Muscle of arm (tissue), 12 donors: ENCODE results near the gene AP5S1. TPM values are rescaled to one million over a fixed set of nuclear protein-coding genes. Genes with fewer than 3 reads are reported as not detected.
A peak's percentile ranks its signal among the peaks of the same experiment; 100 is the strongest.
"Not testable (repeated sequence)": the region's sequence is repeated elsewhere in the genome, so short reads cannot be mapped to it uniquely, and the experiment has no call there.

Experiments used
- DNase-seq: peaks from one replicate; pipeline ENCODE4 v3.0.0-alpha.2; 2013
- polyA plus RNA-seq, 12 donors: library from polyadenylated mRNA; unstranded; fragments of 120-200 nt; gene quantifications; one replicate each; pipeline ENCODE4 v1.2.1, GENCODE V29; 2013; ENCODE audit not compliant: insufficient read length in 12 of 12

The AP5S1 gene
- polyA plus RNA-seq, 12 donors = 6.7 to 16.2 (median 8.4) TPM; not detected in 1

DNA sequence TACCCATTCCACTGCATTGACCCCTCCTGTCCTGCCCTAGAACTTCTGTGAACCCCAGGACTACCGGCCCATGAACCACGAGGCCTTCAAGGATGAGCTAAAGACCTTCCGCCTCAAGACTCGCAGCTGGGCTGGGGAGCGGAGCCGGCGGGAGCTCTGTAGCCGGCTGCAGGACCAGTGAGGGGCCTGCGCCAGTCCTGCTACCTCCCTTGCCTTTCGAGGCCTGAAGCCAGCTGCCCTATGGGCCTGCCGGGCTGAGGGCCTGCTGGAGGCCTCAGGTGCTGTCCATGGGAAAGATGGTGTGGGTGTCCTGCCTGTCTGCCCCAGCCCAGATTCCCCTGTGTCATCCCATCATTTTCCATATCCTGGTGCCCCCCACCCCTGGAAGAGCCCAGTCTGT, 15.6 kb upstream of the AP5S1 start:
- DNase-seq = no peak

DNA sequence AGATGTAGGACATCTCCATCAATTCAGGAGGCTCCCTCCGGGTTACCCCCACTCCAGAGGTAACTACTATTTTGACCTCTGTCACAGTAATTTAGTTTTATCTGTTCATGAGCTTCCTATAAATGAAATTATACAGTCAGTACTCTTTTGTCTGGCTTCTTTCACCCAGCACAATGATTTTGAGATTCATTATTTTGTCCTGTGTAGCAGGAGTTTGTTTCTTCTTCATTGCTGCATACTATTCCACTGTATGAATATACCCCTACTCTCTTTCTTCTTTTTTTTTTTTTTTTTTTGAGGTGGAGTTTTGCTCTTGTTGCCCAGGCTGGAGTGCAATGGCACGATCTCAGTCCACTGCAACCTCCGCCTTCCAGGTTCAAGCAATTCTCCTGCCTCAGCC, 11.8 kb upstream of the AP5S1 start:
- no peak for DNase-seq

DNA sequence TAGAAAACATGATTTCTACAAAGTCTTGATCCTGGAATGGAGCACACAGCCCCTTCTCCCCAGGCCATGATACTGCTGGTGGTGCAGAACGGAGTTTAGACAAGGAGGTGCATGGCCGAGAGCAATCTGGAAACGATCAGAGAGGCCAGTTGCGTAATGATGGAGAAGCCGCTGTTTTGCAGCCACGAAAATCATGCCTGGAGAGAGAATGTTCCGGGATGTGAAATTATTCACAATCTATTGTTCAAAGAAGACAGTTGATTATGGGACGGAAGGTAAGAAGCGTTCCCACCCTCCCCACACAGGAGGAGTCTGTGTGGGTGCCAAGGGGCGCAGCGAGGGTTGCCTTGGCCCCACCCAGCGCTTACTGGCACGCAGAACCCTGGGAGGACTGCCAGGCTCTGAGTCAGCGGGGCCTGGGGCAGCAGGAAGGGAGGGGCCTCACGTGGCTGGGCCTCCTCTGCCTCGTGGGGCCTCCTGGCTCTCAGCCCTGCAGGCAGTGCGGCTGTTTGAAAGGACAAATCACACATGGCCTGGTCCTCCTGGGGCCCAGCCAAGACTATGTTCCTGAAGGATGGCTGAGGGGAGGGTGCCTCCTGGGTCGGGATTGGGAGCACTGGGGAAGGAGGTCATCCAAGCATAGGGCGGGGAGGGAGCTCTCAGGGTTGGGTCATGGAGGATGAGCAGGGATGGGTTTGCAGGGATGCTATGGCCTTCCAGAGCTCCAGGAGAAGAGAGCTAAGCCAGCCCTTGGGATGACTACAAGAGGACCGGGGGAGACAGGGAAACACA, 8.7 kb upstream of the AP5S1 start:
- peak; percentile 99 for DNase-seq

DNA sequence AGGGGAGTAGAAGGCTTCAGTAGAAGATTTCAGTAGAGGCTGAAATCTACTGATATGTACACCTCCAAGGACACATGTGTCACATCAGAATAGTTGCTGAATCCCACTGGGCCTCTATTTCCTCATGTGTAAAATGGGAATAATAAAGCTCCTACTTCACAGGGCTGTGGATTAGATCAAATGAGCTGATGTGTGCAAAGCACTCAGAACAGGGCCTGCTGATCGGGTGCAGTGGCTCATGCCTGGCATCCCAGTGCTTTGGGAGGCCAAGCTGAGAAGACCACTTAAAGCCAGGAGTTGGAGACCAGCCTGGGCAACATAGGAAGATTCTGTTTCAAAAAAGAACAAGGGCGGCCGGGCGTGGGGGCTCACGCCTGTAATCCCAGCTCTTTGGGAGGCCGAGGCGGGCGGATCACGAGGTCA, 8.1 kb upstream of the AP5S1 start:
- DNase-seq = no peak

DNA sequence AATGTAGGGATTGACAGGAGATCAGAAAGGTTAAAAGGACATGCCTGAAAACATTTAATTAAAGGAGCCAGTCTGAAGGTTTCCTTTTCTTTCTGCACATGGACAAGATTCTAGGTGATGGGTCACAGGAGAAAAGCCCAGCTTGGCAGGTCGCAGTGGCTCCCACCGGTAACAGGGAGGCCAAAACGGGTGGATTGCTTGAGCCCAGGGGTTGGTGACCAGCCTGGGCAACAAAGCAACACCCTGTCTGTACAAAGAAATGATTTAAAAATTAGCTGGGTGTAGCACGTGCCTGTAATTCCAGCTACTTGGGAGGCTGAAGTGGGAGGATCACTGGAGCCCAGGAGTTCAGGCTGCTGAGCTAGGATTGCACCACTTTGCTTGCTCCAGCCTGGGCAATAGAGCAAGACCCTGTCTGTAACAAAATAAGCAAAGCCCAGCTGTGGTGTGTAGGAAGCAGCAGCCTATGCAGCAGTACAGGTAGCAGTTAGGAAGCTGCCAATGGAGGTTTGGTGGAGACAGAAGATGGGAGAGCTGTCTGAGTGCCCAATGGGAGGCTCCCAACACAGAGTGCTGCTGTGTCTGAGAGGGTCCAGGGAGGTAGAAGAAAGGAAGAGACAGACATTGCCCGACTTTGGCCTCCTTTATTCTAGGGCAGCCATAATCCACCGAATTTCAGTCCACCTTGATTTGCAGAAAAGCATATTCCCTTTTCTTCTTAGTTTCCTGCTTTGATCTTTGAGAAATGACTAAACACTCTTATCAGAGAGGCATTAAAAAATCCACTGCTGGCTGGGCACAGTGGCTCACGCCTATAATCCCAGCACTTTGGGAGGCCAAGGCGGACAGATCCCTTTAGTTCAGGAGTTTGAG, 7.1 kb upstream of the AP5S1 start:
- no peak for DNase-seq

DNA sequence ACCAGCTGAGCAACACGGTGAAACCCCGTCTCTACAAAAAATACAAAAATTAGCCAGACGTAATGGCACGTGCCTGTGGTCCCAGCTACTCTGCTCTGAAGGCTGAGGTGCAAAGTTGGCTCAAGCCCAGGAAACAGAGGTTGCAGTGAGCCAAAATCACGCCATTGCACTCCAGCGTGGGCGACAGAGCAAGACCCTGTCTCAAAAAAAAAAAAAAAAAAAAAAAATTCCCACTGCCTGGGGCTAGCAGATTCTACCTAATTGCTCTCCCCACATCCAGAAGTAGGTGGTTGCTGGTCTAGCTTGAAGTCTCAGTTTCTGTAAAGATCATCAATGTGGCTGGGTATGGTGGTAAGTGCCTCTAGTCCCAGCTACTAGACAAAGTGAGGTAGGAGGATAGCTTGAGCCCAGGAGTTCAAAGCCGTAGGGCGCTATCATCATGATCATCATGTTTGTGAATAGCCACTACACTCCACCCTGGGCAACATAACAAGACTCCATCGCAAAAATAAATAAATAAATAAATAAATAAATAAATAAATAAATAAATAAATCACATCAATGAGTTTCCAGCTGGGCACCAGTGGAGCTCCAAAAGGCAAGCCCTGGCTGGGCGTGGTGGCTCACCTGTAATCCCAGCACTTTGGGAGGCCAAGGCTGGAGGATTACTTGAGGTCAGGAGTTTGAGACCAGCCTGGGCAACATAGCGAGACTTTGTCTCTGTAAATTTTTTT, 6.3 kb upstream of the AP5S1 start:
- DNase-seq = no peak

DNA sequence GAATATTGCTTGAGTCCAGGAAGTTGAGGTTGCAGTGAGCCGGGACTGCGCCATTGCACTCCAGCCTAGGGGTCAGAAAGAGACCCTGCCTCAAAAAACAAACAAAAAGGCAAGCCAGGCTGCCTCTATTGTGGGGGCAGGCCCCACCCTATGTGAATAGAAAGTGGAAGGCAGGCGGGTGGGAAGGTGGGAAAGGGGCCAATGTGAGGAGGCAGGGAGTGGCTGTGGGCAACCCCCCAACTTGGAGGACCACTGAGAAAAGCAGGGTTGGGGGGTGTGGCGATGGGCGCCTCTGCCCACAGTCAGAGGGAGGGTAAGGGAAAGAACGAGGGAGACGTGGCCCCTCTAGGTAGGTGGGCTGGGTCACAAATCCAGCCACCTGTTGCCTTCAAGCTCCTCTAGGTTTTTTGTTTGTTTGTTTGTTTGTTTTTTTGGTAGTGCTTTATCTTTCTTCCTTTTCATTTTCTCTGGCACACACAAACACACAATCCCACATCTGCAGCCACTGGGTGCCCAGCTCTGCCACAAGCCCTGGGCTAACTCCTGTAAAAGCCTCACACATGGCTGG, 5.3 kb upstream of the AP5S1 start:
- no peak for DNase-seq

DNA sequence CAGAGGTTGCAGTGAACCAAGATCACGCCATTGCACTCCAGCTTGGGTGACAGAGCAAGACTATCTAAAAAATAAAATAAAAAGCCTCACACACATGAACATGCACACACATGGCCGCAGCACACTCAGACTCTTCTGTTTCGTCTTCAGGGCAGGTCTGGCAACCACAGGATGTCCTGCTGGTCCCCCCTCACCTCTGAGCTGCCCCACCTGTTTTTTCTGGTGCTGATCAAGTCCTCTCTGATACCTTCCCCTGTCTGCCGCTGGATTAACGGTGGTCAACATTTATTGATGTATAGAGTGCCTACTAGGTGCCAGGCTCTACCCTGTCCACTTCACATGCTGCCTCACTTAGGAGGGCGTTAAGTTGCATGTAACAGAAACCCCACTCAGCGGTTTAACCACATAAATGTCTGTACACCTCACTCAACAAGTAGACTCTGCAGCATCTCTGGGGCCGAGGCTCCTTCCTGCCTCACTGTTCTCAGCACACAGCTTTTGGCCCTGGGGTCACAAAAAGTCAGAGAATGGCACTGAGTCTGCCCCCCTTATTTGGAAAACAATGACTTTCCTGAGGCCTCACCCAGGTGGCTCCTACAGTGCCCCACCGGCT, 4.5 kb upstream of the AP5S1 start:
- no peak for DNase-seq

DNA sequence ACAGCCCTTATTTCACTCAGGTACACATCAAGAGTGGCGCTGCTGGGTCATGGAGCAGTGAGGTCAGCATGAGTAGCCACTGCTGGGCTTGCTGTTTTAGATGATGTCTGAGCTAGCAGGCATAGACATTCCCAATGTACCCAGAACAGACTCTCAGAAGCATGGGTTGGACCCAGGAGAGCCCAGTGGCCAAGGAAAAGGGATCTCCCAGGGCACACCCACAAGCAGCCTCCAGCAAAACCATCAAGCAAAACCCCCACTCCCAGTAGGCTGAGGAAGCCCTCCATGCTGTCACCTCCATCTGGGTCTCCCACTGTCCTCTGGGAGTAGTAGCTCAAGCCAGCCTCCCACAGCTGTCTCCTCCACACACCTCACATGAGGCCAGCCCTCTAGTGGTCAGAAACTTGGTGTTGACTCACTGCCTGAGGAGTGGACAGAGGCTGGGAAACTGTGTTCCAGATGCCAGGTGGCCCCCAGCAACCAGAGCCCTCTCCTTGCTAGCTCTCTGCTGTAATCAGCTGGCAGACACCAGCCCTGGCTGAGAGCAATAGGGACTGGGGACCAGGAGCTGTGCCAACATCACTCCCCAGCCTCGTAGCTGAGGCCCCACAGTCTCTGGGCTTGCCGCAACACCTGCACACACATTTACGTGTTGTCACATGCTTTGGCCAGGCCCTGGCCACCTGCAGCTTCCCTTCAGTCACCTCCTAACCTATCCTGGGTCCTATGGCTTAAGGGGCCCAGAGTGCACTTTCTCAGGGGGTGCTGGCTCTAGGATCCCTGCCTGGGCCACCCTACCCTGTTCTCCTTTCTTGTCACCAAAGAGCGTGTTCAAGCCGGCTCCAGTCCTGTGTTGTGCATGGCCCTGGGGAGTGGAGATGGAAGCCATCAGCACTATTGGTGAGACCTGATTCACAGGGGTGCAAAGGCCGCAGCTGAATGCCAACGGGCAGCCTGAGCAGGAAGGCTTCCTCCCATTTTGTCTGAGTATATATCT, 1.9 kb upstream of the AP5S1 start:
- DNase-seq = no peak

DNA sequence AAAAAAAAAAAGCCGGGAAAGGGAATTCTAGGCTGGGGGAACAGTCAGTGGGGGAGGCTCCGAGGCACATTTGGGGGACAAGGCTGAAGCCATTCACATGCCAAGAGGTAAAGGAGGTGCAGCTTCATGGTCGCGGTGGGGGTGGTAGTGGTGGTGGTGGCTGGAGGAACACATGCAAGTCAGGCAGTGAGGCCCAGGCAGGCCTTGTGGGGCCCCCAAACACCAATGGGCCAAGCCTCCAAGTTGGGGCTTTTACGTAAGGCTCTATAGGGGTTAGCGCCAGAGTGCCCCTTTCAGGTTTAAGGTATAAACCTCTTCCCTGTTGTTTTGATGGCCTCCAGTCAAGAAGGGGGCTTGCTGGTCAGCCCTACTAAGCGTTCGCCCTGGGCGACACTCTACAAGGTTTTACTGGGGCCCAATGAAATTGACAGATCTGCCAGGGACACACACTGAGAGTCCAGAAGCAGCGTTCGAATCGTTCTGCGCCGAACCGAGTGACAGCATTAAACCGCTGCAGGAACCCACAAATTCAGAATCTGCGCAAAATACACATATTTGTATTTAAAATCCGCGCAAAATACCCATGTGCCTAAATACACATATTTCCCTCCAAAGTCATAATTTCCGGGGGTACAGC, 818 bp upstream of the AP5S1 start:
- DNase-seq = no peak

DNA sequence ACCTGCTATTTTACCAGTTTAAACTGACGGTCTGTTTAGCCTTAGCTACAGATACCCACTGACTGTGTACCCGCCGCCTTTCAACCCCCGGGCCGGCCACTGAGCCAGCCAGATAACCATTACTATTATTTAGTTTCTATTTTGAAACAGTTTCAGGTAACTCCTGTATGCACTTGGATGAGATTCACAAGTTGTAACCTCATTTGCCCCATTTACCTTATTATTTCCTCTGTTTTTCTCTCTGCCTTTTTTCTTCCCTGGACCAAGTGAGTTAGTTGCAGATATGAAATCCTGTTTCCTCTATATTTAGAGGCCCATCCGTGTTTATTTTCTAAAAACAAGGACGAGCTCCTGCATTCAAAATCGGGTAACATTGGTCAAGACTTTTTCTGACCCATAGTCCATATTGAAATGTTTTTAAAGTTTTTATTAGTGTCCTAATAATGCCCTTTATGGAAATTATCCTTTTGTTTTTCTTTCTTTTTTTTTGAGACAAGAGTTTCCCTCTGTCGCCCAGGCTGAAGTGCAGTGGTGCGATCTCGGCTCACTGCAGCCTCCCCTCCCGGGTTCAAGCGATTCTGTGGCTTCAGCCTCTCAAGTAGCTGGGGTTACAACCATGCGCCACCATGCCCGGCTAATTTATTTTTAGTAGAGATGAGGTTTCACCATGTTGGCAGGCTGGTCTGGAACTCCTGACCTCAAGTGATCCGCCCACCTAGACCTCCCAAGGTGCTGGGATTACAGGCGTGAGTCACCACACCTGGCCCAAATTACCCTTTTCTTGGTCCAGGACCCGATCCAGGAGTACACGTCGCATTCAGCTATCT, 767 bp downstream of the AP5S1 start:
- no peak for DNase-seq

DNA sequence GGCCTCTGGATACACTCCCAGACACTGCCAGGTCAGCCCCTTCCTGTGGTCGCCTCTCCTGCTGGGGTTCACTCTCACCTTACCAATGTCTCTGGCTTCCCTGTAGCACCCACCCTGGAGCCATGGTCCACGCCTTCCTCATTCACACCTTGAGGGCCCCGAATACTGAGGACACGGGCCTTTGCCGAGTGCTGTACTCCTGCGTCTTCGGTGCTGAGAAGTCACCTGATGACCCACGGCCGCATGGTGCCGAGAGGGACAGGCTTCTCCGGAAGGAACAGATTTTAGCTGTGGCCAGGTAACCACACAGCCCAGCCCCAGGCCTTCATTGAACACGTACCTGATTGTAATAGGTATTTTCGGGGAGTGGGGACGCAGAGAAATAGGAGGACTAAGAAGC, 1.6 kb downstream of the AP5S1 start:
- DNase-seq = no peak

DNA sequence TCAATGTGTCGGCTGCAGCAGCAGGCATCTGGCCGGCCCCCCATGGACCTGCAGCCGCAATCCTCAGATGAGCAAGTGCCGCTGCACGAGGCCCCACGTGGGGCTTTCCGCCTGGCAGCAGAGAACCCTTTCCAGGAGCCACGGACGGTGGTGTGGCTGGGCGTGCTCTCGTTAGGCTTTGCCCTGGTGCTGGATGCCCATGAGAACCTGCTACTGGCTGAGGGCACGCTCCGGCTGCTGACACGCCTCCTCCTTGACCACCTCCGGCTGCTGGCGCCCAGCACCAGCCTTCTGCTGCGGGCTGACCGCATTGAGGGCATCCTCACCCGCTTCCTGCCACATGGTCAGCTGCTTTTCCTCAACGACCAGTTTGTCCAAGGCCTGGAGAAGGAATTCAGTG, 3.5 kb downstream of the AP5S1 start:
- no peak for DNase-seq

DNA sequence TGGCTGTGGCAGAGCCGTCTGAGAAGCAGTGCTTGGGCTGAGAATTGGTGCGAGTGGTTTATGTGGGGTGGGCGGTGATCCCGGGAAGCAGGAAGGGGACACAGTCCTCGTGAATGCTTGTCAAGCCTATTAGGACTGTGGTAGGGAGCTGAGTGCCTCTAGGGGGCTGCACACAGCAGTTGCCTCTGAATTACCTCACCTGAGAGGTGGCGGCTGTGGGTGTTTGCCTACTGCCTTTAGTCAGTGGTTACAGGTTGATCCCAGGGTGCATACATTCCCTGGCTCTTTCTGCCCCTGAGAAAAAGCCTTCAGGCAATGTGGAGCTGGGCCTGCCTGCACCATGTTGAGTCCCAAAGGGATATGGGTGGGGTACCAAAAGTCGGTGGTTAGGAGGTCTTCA, 5.2 kb downstream of the AP5S1 start:
- DNase-seq = no peak

DNA sequence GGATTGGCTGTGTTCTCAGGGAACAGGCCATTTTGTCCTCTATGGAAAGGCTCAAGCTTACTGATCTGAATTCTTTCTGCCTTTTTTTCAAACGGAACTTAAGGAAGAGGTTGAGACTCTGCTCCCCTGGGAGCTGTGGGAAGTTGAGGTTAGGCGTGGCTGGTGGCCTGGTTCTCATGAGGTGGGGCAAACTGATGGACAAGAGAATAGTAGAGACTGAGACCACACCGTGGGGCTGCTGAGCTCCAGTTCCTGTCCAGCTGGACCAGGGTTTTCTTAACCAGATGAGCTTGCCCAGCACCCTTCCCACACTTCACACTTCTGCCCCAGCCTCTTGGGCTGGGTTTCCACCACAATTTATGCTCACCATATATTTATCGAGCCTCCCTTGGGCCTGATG, 6.1 kb downstream of the AP5S1 start:
- DNase-seq = no peak

DNA sequence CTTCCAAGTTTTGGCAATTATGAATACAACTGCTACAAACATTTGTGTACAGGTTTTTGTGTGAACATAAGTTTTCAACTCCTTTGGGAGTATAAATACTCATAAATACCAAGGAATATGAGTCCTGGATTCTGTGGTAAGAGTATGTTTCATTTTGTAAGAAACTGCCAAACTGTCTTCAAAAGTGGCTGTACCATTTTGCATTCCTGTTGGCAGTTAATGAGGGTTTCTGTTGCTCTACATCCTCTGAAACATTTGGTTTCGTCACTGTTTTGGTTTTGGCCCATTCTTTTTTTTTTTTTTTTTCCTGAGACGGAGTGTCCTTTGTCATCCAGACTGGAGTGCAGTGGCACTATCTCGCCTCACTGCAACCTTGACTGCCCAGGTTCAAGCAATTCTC, 8.5 kb downstream of the AP5S1 start:
- DNase-seq = no peak

DNA sequence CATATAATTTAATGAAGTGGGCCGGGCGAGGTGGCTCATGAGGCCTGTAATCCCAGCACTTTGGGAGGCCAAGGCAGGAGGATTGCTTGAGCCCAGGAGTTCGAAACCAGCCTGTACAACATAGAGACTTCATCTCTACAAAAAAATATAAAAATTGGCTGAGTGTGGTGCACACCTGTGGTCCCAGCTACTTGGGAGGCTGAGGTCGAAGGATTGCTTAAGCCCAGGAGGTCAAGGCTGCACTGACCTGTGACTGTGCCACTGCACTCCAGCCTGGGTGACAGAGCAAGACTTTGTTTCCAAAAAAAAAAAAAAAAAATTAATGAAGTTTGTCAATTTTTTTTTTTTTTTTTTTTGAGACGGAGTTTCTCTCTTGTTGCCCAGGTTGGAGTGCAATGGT, 9.5 kb downstream of the AP5S1 start:
- not testable (repeated sequence) for DNase-seq

DNA sequence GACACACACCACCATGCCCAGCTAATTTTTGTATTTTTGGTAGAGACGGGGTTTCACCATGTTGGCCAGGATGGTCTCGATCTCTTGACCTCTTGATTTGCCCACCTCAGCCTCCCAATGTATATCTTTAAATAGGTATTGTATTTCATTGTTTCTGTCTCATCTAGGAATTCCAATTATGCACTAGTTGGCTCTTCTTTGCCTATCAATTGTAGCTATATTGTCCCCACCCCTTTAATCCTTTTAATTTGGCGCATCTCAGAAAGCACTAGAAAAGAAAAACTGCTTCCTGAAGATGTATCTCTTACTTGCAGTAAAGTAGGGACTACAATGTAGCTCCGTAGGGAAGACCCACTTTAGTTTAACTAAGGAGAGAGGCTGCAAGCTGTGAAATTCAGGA, 15.8 kb downstream of the AP5S1 start:
- no peak for DNase-seq

DNA sequence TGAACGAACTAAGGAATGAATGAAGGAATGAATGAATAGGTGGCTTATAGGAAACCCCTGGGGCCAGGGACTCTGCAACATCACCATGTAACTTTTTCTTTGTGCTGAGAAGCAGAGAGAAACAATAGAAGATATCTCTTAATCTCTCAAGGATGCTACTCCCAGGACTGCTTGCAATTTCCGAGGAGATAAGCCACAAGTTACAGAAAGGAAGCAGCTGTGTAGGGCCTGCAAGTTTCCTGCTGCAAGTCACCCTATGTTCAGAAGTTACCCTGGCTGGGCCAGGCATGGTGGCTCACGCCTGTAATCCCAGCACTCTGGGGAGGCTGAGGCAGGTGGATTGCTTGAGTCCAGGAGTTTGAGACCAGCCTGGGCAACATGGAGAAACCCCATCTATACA, 19.0 kb downstream of the AP5S1 start:
- DNase-seq = no peak
